Endothelial cell of umbilical vein (primary cell): ENCODE results near the gene LCT. TPM values are rescaled to one million over a fixed set of nuclear protein-coding genes. Genes with fewer than 3 reads are reported as not detected.

Source experiments
- BruUV-seq: library from RNA; stranded (reverse); fragments of 400-500 nt; replicated peaks from 2 replicates; lab custom pipeline; 2021; lab: Mats Ljungman, UMichigan
- CTCF ChIA-PET: fragments of 300-600, 350-600 bp; sonication (Branson Sonifier 250); formaldehyde crosslinking; loops from one replicate; lab custom pipeline; 2021; ENCODE audit warnings: antibody characterized with exemption, inconsistent platforms; lab: Charles Lee
- POLR2A ChIA-PET: fragments of 300-600, 350-600 bp; sonication (Branson Sonifier 250); formaldehyde crosslinking; loops from one replicate; lab custom pipeline; 2021; ENCODE audit warnings: antibody characterized with exemption, inconsistent platforms; lab: Charles Lee
- DNase-seq: peaks from one replicate; pipeline ENCODE4 v3.0.0-alpha.2; 2011; ENCODE audit warnings: low read depth, low spot score
- FAIRE-seq: peaks from 2 replicates; lab custom pipeline; 2011; peaks lifted over from hg19 to GRCh38; lab: Jason Lieb, UNC
- H2AFZ ChIP-seq: 2 replicates; pipeline ENCODE4 v1.6.0; 2012; ENCODE audit warnings: low read depth, low read length, control low read depth, inconsistent platforms
- H3K27ac ChIP-seq: 2 replicates; pipeline ENCODE4 v1.5.1; 2011; ENCODE audit warnings: low read depth, mild to moderate bottlenecking, control low read depth, low read length, moderate library complexity; ENCODE audit not compliant: insufficient read depth
- H3K27me3 ChIP-seq, 2 experiments: 2 replicates each; pipeline versions ENCODE4 v1.6.0 to v1.6.1; 2011; ENCODE audit warnings: low read length in 2 of 2, mixed read lengths in 1 of 2; ENCODE audit not compliant: control insufficient read depth in 2 of 2, insufficient read depth in 2 of 2
- H3K36me3 ChIP-seq, 2 experiments: 2 replicates in 1 of 2; 3 replicates in 1 of 2; pipeline ENCODE4 v1.5.1; 2011; ENCODE audit warnings: low read length in 2 of 2, mild to moderate bottlenecking in 1 of 2, moderate library complexity in 1 of 2; ENCODE audit not compliant: control insufficient read depth in 2 of 2, insufficient read depth in 2 of 2; ENCODE audit errors: extremely low read depth in 1 of 2
- H3K4me1 ChIP-seq: 3 replicates; pipeline ENCODE4 v1.5.1; 2011; ENCODE audit warnings: mild to moderate bottlenecking, low read length; ENCODE audit not compliant: control insufficient read depth, insufficient read depth; ENCODE audit errors: extremely low read depth
- H3K4me2 ChIP-seq: 2 replicates; pipeline ENCODE4 v1.6.1; 2011; ENCODE audit warnings: low read length, control low read depth, mixed read lengths; ENCODE audit not compliant: insufficient read depth
- H3K4me3 ChIP-seq, 3 experiments: fragments of 200-600 bp in 1 of 3; sonication (generic), shearing (Covaris generic) in 1 of 3; replicated peaks in 1 of 3; 2 replicates each; pipeline ENCODE4 v1.5.1; 2011 to 2016; ENCODE audit warnings: control low read depth in 3 of 3, low read length in 3 of 3, mild to moderate bottlenecking in 2 of 3, inconsistent platforms in 1 of 3, low read depth in 1 of 3, moderate library complexity in 1 of 3; ENCODE audit not compliant: insufficient read depth in 1 of 3
- H3K79me2 ChIP-seq: 2 replicates; pipeline ENCODE4 v1.6.0; 2012; ENCODE audit warnings: low read length, inconsistent platforms; ENCODE audit not compliant: control insufficient read depth, insufficient read depth
- H3K9ac ChIP-seq: replicated peaks from 2 replicates; pipeline ENCODE3; 2011; ENCODE audit warnings: low read length, control low read depth; ENCODE audit not compliant: insufficient read depth; ENCODE audit errors: extremely low read depth
- H3K9me1 ChIP-seq: replicated peaks from 3 replicates; pipeline ENCODE4 v1.6.0; 2011; ENCODE audit warnings: mild to moderate bottlenecking, low read length; ENCODE audit not compliant: control insufficient read depth, insufficient read depth; ENCODE audit errors: extremely low read depth
- H3K9me3 ChIP-seq: replicated peaks from 2 replicates; pipeline ENCODE4 v1.5.1; 2012; ENCODE audit warnings: low read length, inconsistent platforms; ENCODE audit not compliant: control insufficient read depth, insufficient read depth
- H4K20me1 ChIP-seq: replicated peaks from 2 replicates; pipeline ENCODE3; 2011; ENCODE audit warnings: mild to moderate bottlenecking, low read length; ENCODE audit not compliant: control insufficient read depth, insufficient read depth; ENCODE audit errors: extremely low read depth
- EZH2 ChIP-seq: IDR thresholded peaks from 2 replicates; pipeline ENCODE4 v1.6.1; 2012; ENCODE audit warnings: borderline replicate concordance, low read depth, mild to moderate bottlenecking, moderate library complexity, low read length, inconsistent platforms; ENCODE audit not compliant: severe bottlenecking
- FOS ChIP-seq: IDR thresholded peaks from 2 replicates; pipeline ENCODE4 v1.6.1; 2011; ENCODE audit warnings: mild to moderate bottlenecking, low read length, moderate library complexity, borderline replicate concordance; ENCODE audit not compliant: insufficient read depth
- GATA2 ChIP-seq: IDR thresholded peaks from 2 replicates; pipeline ENCODE4 v1.7.0; 2011; ENCODE audit warnings: low read depth, mild to moderate bottlenecking, moderate library complexity, mixed read lengths, low read length; ENCODE audit not compliant: insufficient read length, insufficient read depth
- JUN ChIP-seq: IDR thresholded peaks from 2 replicates; pipeline ENCODE4 v1.6.1; 2011; ENCODE audit warnings: borderline replicate concordance, low read depth; ENCODE audit not compliant: insufficient read length, insufficient read depth
- MYC ChIP-seq: IDR thresholded peaks from one replicate; pipeline ENCODE4 v1.6.1; 2011; ENCODE audit warnings: mild to moderate bottlenecking, low read depth, low read length
- POLR2A ChIP-seq: IDR thresholded peaks from 2 replicates; pipeline ENCODE4 v1.6.1; 2012; ENCODE audit warnings: low read depth, mild to moderate bottlenecking, control low read depth, low read length
- POLR2AphosphoS5 ChIP-seq: IDR thresholded peaks from 2 replicates; pipeline ENCODE4 v1.6.1; 2012; ENCODE audit warnings: low read depth, mild to moderate bottlenecking, control low read depth, low read length, moderate library complexity; ENCODE audit not compliant: insufficient read depth
- dilution Hi-C: fragments of 300-500 bp; cut with MboI; formaldehyde crosslinking; loops from one replicate; pipeline ENCODE4 v1.15.0; 2019; ENCODE audit warnings: low sequenced_read_pairs; ENCODE audit not compliant: extremely low pct_ligation_motif_present
- intact Hi-C: fragments of 100-400 bp; cut with micrococcal nuclease; formaldehyde crosslinking; loops from one replicate; pipeline ENCODE4 v1.10.0; 2022
- polyA plus RNA-seq, 4 experiments: library from polyadenylated mRNA; depleted of rRNA in 3 of 4; stranded (reverse) in 3 of 4; unstranded in 1 of 4; fragments of >200 nt; gene quantifications; 2 replicates each; pipeline versions ENCODE4 v1.2.1 to v1.2.3, GENCODE V29; 2011 to 2012; ENCODE audit warnings: missing spikeins in 1 of 4
- total RNA-seq: library from RNA; stranded (reverse); gene quantifications from 2 replicates; pipeline ENCODE4 v1.2.3, GENCODE V29; 2021
- TF ChIP-seq, protein P1 (sequence below): IDR thresholded peaks from 2 replicates; pipeline ENCODE4 v1.6.1; 2011; ENCODE audit not compliant: insufficient read depth, insufficient read length
- TF ChIP-seq, protein P2 (sequence below), 2 donors: IDR thresholded peaks; 1 replicate in 1 of 2; 2 replicates in 1 of 2; pipeline ENCODE4 v1.5.1; 2011; ENCODE audit warnings: low read length in 2 of 2, mild to moderate bottlenecking in 2 of 2, moderate library complexity in 2 of 2, control low read depth in 1 of 2, inconsistent platforms in 1 of 2, low read depth in 1 of 2; ENCODE audit not compliant: insufficient read depth in 1 of 2; ENCODE audit errors: extremely low read depth in 1 of 2

LCT gene
- total and polyA plus RNA-seq, 2 donors (not counting 3 experiments of a cell fraction or from before 2014, with no cell fraction given), result 0.07 TPM; not detected in 1

DNA sequence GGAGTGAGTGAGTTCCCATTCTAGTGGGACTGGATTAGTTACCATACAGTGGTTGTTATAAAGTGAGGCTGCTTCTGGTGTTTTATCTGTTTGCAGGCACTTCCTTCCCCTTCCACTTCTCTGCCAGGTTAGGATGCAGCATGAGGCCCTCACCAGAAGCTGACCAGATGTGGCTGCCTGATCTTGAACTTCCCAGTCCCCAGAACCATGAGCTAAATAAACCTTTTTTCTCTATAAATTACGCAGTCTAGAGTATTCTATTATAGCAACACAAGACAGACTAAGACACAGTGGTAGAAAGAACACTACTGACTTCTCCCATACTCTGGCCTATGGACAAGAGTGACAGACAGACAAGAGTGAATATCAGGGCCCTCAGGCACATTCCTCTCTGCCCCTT, 14.1 kb downstream of the LCT start:
- TF ChIP-seq, protein P1, sequence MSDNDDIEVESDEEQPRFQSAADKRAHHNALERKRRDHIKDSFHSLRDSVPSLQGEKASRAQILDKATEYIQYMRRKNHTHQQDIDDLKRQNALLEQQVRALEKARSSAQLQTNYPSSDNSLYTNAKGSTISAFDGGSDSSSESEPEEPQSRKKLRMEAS, result no peak
- no peak for TF ChIP-seq POLR2A
- no peak for TF ChIP-seq GATA2
- TF ChIP-seq MYC, result no peak
- H3K4me2 ChIP-seq, result no peak overlapping the region
- H3K4me1 ChIP-seq, result no peaks in the 10 kb centered on the region
- H4K20me1 ChIP-seq, result no peaks in the 10 kb centered on the region
- dilution Hi-C loops (no loop called here), intact Hi-C loops (no loop called here)
- DNase-seq (no peak), FAIRE-seq (no peak)
- no TSS peak for BruUV-seq
- POLR2A ChIA-PET, result no interaction called here
- no peak overlapping the region for H2AFZ ChIP-seq
- H3K36me3 ChIP-seq, result no peaks in the 10 kb centered on the region
- no peaks in the 10 kb centered on the region for H3K79me2 ChIP-seq
- CTCF ChIA-PET, result no interaction called here
- H3K9me3 ChIP-seq, result no peaks in the 10 kb centered on the region
- H3K4me3 ChIP-seq, result no peak overlapping the region
- no peak overlapping the region for H3K9ac ChIP-seq
- no peak overlapping the region for H3K27ac ChIP-seq
- no peaks in the 10 kb centered on the region for H3K9me1 ChIP-seq
- H3K27me3 ChIP-seq, result peaks cover 0 to 4% of the 10 kb centered on the region in 2 experiments

DNA sequence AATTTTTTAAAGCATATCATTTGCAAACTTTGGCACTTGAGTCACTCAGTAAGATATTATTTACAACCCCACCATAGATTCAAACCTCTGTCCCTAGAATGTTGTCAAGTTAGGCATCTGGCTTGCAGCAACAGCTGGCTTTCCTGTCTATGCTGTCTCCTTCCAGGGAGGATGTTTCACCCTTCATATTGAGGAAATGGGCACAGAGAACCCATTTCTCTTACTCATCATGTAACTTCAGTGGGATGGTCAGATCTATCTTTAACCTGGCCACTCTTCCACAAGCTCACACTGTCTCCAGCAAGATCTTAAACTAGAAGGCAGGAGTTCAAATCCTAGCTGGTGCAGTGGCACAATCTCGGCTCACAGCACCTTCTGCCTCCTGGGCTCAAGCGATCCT, 15.8 kb downstream of the LCT start:
- ChIA-PET POLR2A (interaction anchor here (0.7 kb wide), 1 partner anchor 19 kb away, joined by 4 read pairs; no protein-coding TSS in a partner anchor), CTCF (no interaction called here)
- H3K4me3 ChIP-seq, result no peak overlapping the region
- H3K36me3 ChIP-seq, result no peaks in the 10 kb centered on the region
- FAIRE-seq (no peak), DNase-seq (no peak)
- H3K4me1 ChIP-seq, result no peaks in the 10 kb centered on the region
- no peak overlapping the region for H3K9ac ChIP-seq
- no peaks in the 10 kb centered on the region for H3K79me2 ChIP-seq
- no peak overlapping the region for H3K27ac ChIP-seq
- no peak for TF ChIP-seq MYC
- TF ChIP-seq POLR2A, result no peak
- no peak for TF ChIP-seq EZH2
- TF ChIP-seq POLR2AphosphoS5, result no peak
- TF ChIP-seq, protein P2, sequence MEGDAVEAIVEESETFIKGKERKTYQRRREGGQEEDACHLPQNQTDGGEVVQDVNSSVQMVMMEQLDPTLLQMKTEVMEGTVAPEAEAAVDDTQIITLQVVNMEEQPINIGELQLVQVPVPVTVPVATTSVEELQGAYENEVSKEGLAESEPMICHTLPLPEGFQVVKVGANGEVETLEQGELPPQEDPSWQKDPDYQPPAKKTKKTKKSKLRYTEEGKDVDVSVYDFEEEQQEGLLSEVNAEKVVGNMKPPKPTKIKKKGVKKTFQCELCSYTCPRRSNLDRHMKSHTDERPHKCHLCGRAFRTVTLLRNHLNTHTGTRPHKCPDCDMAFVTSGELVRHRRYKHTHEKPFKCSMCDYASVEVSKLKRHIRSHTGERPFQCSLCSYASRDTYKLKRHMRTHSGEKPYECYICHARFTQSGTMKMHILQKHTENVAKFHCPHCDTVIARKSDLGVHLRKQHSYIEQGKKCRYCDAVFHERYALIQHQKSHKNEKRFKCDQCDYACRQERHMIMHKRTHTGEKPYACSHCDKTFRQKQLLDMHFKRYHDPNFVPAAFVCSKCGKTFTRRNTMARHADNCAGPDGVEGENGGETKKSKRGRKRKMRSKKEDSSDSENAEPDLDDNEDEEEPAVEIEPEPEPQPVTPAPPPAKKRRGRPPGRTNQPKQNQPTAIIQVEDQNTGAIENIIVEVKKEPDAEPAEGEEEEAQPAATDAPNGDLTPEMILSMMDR (IDR thresholded peaks at IDR 0.05; ENCODE audit: extremely low read depth in 1 of 2, insufficient read depth in 1 of 2, low read depth in 1 of 2, low read length in 2 of 2), result no peak
- TF ChIP-seq FOS, result no peak
- no peak for TF ChIP-seq JUN
- TF ChIP-seq GATA2, result no peak
- TF ChIP-seq, protein P1, result no peak
- intact Hi-C loops, result no loop called here
- peaks cover 0 to 4% of the 10 kb centered on the region in 2 experiments for H3K27me3 ChIP-seq
- no TSS peak for BruUV-seq
- H2AFZ ChIP-seq, result no peak overlapping the region
- no peaks in the 10 kb centered on the region for H3K9me1 ChIP-seq
- H3K4me2 ChIP-seq, result no peak overlapping the region
- H3K9me3 ChIP-seq, result no peaks in the 10 kb centered on the region
- H4K20me1 ChIP-seq, result no peaks in the 10 kb centered on the region
- dilution Hi-C loops, result no loop called here
